NOMO-1 treated with dmso at 0.1 percent for 144 hours (cell line): ENCODE measurements around the gene YIF1B.

Source experiments
- DNase-seq: peaks from one replicate; lab custom pipeline; 2025; ENCODE audit not compliant: unreplicated experiment; lab: John Stamatoyannopoulos, UW

YIF1B gene

DNA sequence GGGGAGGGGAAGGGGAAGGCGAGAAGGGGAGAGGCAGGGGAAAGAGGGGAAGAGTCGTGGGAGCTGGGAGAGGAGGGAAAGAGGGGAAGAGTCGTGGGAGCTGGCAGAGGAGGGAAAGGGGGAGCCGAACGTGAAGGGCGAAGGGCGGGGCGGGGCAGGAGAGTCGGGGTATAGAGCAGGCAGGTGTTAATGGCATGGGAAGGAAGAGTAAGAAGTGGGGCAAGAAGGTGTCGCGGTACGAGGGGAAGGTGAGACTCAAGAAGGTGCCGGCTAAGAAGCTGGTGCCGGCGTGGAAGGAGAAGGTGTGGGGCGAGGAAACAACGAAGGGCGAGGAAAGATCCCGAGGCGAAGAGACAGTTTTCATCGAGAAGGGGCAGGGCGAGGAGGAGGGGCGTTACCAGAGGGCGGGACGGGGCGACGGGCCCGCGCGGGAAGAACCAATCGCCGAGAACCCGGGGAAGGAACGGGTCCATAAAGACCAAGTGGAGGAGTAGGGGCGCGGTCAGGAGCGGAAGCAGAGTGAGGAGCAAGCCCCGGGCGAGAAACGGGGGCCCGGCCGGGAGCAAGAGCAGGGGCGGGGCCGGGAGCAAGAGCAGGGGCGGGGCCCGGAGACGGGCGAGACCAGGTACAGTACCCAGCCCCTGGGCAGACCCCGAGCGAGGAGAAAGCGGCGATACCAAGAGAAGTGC is 20.3 kb upstream of the YIF1B start:
- peak; percentile 97 for DNase-seq

DNA sequence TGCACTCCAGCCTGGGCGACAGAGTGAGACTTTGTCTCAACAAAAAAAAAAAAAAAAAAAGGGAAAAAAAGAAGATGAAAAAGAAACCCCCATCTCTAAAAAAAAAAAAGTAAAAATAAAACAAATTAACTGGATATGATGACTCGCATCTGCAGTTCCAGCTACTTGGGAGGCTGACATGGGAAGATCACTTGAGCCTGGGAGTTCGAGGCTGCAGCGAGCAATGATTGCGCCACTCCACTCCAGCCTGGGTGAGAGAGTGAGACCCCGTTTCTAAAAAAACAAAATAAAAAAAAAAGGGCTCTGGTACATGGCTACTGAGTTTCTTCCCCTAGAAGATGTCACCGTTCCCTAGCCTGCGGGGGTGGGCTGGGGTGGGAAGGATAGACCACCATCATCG is 17.5 kb upstream of the YIF1B start:
- no peak for DNase-seq

DNA sequence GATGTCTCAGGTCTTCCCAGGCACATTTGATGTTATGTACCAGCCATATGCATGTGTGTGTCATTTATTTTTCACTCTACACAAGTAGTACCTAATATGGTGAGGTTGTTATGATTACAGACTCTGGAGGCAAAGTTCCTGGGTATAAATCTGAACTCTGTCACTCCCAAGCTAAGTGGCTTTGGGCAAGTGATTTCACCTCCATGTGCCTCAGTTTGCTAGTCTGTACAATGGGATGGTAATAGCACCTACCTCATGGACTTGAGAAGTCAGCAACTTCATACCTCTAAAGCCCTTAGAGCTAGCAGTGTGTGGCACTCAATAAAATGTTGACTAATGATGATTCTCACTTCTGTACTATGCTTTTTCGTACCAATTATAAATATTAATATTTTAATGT is 16.0 kb upstream of the YIF1B start:
- DNase-seq = no peak

DNA sequence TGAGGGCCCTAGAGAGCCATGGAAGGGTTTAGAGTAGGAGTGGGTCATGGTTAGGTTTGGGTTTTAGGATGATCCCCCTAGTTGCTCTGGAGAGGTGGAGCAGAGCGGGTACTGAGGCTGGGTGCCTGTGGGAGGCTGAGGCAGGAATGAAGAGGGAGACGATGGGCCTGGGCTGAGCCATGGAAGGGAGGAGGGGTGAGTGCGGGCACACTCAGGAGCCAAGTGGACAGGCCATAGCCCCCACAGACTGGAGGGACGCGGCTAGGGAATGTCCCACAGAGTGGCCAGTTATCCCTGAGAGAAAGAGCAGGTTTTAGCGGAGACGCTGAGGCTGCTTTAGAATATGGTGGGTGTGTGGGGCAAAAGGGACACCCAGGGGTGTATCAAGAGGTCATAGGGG is 13.9 kb upstream of the YIF1B start:
- DNase-seq = no peak

DNA sequence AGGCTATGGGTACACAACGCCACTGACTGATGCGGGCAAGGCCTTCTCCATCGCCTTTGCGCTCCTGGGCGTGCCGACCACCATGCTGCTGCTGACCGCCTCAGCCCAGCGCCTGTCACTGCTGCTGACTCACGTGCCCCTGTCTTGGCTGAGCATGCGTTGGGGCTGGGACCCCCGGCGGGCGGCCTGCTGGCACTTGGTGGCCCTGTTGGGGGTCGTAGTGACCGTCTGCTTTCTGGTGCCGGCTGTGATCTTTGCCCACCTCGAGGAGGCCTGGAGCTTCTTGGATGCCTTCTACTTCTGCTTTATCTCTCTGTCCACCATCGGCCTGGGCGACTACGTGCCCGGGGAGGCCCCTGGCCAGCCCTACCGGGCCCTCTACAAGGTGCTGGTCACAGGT is 10.8 kb upstream of the YIF1B start:
- DNase-seq = no peak

DNA sequence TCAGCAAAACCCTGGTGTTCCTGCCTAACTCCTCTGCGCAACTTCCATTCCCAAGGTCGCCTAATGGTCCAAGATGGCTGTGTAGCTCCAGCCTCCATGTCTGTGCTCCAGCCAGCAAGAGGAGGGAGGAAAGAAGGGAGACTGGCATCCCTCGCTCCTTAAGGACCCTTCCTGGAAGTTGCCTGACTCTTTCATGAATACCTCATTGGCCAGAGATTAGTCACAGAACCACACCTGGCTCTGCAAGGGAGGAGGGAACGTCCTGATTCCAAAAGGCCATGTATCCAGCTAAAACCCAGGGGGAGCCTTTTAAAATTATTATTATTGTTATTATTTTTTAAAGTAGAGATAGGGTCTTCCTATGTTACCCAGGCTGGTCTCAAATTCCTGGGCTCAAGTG is 8.7 kb upstream of the YIF1B start:
- no peak for DNase-seq

DNA sequence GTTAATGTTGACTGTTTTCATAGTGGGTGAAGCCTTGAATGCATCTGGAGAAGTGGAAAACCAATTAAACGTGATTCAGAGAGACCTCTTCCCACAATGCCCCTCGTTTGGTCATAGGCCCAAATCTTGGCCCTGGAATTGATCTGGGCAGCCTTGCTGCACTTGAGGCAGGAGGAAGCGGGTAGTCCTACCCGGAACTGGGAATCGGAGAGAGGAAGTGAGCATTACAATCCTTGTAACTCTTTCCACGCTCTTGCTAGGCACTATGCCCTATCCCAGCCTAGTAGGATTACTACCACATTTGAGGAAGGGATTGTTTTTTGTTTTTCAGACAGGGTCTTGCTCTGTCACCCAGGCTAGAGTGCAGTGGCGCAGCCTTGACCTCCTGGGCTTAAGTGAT is 7.5 kb upstream of the YIF1B start:
- no peak for DNase-seq

DNA sequence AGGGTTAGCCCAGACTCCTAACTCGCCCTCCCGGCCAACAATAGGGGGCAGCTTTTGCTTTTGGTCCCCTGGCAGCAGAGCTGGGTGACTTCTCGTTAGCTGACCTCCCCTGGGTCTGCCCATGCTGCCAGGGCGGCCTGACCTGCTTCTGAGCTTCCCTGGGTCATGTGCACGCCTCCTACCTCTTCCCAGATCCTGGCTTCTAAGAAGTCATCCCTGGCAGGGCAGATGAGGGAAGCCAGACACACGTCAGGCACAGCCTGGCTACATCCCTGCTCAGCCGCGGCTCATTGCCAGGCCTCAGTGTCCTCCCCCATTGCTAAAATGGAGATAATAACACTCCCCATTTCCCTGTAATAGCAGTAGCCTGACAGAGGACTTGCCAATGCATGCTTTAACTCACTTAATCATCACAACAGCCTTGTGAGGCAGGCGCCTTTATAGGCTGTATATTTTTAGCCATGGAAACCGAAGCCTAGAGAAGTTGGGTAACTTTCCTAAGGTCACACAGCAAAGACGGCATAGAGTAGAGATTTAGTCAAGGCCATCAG is 6.0 kb upstream of the YIF1B start:
- DNase-seq = no peak

DNA sequence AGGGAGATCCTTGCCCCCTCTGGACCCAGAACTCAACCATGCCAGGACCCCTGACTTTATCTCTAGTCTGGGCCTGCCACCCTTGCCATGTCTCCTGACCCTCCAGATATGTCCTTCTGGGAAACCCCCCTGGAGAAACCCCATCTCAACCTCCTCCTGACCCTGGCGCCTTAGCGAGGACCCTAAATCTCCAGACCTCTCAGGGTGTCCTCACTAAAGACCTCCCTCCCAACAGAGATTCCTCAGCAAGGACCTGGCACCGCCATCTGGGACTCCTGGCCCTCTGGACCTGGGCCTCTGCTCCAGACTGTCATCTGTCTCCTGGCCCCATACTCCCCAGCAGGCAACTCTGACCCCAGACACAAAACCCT is 5.2 kb upstream of the YIF1B start:
- no peak for DNase-seq

DNA sequence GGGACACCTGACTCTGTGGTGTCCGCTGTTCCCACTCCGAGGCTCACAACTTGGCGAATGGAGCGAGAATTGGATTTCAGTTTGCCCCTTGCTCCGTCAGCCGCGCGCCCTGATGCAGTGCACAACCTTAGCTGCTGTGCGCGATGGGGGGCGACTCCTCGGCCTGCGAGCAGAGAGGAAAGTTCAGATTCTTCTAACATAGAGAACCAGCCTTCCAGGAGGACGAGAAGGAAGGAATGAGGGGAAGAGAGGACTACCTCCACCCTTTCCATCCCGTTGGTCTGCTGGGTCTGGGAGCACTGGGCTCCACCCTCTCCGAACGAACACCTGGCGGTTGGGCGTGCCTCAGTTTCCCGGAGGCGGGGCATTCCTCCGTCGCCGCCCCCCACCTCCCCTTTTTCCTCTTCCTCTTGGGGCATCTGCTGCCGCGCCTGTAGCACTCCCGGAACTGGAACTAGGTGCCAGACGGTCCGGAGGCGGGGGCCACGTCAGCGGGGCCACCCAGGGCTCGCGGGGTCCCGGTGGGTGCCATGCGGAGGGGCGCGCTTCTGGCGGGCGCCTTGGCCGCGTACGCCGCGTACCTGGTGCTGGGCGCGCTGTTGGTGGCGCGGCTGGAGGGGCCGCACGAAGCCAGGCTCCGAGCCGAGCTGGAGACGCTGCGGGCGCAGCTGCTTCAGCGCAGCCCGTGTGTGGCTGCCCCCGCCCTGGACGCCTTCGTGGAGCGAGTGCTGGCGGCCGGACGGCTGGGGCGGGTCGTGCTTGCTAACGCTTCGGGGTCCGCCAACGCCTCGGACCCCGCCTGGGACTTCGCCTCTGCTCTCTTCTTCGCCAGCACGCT is 3.9 kb upstream of the YIF1B start, which contains the start of gene KCNK6:
Gene KCNK6, plus strand, starts transcription at position 425 of the 838 bp plus-strand sequence. Its CDS starts 106 bp downstream, at position 531.
- no peak for DNase-seq

DNA sequence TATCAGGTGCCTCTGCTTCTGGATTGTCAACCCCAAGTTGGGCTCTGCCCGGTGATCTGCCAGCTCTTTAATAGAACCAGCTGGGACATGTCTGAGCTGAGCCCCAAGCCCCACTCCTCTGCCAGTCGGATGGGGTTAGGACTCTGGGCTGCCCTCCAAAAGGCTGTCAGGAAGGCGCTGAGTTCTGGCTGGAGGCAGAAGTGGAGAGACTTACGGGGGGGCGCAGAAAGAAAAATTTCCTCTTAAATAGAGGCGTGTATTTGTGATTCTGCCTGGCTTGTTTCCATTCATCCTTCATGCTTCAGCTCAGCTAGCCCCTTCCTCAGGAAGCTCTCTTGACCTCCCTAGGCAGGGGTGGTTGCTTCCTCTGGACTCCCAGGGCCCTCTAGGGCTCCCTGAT is 2.9 kb upstream of the YIF1B start:
- no peak for DNase-seq

DNA sequence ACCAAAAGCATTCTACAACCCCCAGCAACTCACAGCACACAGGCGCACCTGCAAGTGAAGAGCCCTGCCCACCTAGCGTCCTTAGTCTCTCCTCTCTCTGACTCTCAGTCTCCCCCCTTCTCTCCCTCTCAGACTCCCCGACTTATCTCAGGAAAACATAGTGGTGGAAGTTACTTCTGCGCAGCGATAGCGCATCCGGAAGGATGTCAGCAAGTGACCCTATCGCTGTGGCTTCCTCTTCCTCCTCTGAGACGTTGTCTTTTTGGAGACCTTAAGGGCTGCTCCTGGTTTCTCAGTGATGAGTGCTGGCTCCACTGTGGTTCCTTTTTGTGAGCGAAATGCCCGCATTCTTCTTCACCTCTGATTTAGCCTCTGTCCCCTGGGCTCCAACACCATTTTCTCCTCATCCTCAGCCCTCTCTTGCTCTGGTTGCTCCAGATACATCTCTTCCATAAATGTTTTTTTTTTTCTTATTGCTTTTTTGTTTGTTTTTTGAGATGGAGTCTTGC is 1.4 kb upstream of the YIF1B start:
- peak; percentile 58 for DNase-seq

DNA sequence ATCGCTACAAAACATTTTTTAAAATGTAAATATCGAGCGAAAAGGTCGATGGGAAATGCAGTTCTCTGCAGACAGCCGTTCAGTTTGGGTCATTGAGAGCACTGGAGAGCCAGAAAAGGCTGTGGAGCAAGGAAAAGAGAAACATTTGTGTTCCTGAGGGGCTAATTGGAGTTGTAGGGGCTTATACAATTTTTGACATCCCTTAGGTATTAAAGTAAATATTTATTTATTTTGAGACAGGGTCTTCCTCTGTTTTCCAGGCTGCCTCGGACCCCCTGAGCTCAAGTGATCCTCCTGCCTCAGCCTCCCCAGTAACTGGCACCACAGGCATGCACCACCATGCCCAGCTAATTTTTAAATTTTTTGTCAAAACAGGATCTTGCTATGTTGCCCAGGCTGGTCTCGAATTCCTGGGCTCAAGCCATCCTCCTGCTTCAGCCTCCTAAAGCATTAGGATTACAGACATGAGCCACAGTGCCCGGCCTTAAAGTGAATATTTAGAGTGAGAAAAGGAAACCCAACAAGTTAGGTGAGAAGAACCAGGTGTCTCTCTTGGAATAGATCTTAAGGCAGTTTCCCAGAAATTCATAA is 825 bp upstream of the YIF1B start:
- DNase-seq = no peak

DNA sequence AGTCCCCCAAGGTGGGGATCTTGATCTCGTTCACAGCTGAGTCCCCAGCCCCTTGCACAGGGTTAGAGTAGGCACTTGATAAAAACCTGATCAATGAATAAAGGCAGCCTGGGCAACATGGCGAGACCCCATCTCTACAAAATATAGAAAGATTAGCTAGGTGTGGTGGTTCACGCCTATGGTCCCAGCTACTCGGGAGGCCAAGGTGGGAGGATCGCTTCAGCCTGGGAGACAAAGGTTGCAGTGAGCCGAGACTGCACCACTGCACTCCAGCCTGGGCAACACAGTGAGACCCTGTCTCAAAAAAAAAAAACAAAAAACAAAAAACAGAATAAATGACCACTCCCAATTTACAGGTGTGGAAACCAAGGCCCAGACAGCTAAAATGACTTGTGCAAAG is 4.8 kb downstream of the YIF1B start:
- no peak for DNase-seq

DNA sequence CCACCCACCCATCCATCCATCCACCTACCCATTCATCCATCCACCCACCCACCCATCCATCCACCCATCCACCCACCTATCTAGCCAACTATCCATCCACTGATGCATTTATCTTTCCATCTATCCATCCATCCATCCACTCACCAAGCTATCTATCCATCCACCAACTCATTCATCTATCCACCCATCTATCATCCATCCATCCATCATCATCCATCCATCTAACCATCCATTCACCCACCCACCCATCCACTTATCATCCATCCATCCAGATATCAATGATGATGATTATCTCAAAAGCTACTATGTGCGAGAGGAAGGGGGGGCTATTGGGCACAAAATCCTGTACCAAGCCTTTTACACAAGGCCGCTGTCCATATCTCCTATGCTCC is 5.5 kb downstream of the YIF1B start:
- no peak for DNase-seq

DNA sequence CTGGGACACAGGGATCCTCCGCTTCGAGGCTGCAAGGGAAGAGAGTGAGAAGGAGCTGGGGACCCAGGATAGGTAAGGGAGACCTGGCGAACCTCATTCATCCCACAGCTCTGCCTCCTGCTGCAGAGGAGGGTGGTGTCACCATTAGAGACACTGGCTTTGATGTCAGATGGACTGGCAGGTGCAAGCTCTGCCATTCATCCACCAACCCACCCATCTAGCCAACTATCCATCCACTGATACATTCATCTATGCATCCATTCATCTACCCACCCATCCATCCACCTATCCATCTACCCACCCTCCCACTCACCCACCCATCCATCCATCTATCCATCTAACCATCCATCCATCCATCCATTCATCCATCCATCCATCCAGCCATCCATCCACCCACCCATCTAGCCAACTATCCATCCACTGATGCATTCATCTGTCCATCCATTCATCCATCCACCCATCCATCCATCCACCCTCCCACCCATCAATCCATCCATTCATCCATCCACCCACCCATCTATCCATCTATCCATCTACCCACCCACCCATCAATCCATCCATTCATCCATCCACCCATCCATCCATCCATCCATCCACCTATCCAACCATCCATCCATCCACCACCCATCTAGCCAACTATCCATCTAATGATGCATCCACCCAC is 6.0 kb downstream of the YIF1B start:
- DNase-seq = no peak

DNA sequence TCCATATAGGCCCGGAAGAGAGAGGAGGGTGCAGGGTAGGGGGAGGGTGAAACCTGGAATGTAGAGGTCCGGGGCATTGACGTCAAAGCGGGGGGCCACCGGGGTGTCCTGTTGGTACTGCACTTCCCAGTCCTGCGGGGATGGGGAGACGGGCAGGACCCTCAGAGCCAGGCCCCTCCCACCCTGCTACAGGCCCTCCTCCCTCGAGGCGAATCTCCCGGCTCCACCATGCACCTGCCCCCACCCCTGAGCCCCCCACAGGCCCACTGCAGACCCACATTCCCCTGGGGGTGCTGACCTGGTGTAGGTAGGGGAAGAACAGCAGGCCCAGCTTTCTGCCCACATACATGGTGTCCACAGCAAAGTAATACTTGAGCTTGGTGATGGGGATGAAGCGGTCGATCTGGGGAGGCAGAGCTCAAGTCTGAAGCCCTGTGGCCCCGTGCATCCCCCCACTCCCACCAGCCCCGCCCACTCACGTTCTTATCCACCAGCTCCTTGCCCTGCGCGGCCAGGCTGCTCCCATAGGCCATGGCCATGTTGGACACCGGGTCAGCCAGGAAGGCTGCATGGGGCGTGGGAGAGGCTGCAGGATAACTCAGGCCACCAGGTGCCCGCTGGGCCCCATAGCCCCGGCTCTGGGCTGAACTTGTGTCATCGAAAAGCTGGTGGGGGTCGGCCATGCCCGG is 6.7 kb downstream of the YIF1B start:
- no peak for DNase-seq

DNA sequence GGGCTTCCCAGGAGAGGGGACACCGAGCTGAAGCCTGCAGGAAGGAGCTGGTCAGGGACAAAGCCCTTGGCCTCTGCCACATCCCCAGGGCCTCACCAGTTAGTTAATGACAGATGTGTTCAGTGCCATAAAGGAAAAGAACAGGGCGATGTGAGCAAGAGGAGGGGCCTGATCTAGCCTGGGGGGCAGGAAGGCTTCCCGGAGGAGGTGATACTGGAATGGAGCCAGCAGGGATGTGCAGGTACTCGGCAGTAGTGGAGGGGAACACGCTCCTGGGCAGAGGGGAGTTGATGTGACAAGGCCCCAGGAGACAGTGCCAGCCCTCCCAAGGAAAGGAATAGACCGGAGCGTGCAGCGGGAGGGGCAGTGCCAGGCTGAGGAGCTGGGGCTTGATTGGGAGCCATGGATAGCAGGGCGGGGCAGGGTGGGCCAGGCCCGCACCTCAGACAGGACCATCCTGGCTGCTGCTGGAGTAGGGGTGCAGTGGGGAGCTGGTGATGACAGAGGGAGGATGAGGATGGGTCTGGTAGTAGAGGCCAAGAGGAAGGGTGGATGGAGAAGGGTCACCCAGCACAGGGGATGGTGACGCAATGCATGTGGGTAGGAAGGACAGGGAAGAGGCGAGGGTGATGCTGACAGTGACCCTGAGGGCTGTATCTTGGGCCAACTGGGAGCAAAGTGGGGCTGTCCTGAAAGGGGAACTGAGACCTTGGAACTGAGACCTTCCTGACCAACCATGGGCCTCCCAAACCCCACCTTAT is 7.6 kb downstream of the YIF1B start:
- DNase-seq = no peak

DNA sequence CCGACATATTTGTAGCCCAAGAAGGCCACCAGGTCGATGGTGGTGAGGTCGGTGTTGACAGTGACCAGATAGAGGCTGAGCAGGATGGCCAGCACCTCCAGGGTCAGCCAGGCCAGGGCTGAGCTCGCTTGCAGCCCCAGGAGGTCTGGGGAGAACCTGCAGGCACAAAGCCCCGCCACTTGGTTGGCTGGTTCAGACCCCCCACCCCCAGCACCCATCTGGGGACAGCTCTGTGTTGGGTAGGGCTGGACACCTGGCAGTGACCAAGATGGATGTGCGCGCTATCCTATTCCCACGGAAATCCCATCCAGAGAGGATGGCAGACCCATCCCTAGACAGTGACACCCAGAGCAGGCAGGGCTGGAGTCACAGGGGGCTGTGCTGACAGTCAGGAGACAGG is 8.2 kb downstream of the YIF1B start:
- DNase-seq = no peak

DNA sequence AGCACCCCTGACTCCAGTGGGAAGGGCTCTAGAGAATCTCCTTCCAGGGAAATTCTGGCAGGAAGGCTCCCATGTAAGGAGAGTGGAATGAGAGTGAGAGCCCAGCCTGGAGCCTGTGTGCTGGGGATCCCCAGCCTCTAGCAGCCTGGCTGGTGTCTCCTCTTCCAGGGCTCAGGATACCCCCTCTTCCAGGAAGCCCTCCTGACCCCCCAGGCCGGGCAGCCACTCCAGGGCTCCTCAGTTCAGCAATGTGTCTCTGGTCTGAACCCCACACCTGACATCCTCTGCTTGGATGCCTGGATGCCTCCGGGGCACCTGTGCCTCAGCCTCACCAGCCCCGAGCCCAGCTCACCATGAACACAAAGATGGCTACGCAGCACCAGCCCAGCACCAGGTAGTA is 8.7 kb downstream of the YIF1B start:
- no peak for DNase-seq
